Ammon's horn (tissue), 1 donor: ENCODE measurements around the gene MLH3.
A peak's percentile ranks its signal among the peaks of the same experiment; 100 is the strongest.

Experiments
- DNase-seq: peaks from one replicate; pipeline ENCODE4 v3.0.0-alpha.2; 2016; ENCODE audit warnings: low spot score

MLH3 gene

GRCh38 chr14:75066691-75067090, 15.4 kb upstream of the MLH3 start:
- no peak for DNase-seq

- DNase-seq, result no peak
These were observed 12.9 kb upstream of the MLH3 start for GRCh38 chr14:75064205-75064567.

- DNase-seq, result peak; percentile 94
These were observed 12.4 kb upstream of the MLH3 start, which contains the start of gene ACYP1 for GRCh38 chr14:75063491-75064204. Gene ACYP1 (minus strand): TSS chr14:75064024. CDS start chr14:75063553, 471 bp downstream.

- no peak for DNase-seq
These were observed 11.7 kb upstream of the MLH3 start for GRCh38 chr14:75063013-75063412.

GRCh38 chr14:75060420-75060819, 9.2 kb upstream of the MLH3 start:
- DNase-seq, result no peak

GRCh38 chr14:75059642-75060041, 8.4 kb upstream of the MLH3 start:
- no peak for DNase-seq

GRCh38 chr14:75054421-75054820, 3.2 kb upstream of the MLH3 start:
- no peak for DNase-seq

- no peak for DNase-seq
These were observed 2.4 kb upstream of the MLH3 start for GRCh38 chr14:75053396-75054291.

GRCh38 chr14:75051556-75051899, 261 bp upstream of the MLH3 start:
- no peak for DNase-seq

- DNase-seq, result no peak
These were observed 1.5 kb downstream of the MLH3 start for GRCh38 chr14:75049731-75050201.

- peak; percentile 42 for DNase-seq
These were observed 2.1 kb downstream of the MLH3 start for GRCh38 chr14:75049136-75049535.

- DNase-seq, result no peak
These were observed 3.2 kb downstream of the MLH3 start for GRCh38 chr14:75048101-75048500.

- no peak for DNase-seq
These were observed 3.8 kb downstream of the MLH3 start for GRCh38 chr14:75047506-75047905.

- no peak for DNase-seq
These were observed 4.4 kb downstream of the MLH3 start for GRCh38 chr14:75046899-75047298.

- DNase-seq, result no peak
These were observed 5.0 kb downstream of the MLH3 start for GRCh38 chr14:75046275-75046674.

GRCh38 chr14:75044752-75045151, 6.5 kb downstream of the MLH3 start:
- DNase-seq, result no peak

- DNase-seq, result no peak
These were observed 6.9 kb downstream of the MLH3 start for GRCh38 chr14:75044322-75044721.

- no peak for DNase-seq
These were observed 9.2 kb downstream of the MLH3 start for GRCh38 chr14:75042035-75042434.

GRCh38 chr14:75041613-75042012, 9.7 kb downstream of the MLH3 start:
- DNase-seq, result no peak

GRCh38 chr14:75040959-75041358, 10.3 kb downstream of the MLH3 start:
- no peak for DNase-seq

- no peak for DNase-seq
These were observed 10.8 kb downstream of the MLH3 start for GRCh38 chr14:75040507-75040906.

- no peak for DNase-seq
These were observed 18.3 kb downstream of the MLH3 start for GRCh38 chr14:75032939-75033338.

- DNase-seq, result no peak
These were observed 21.1 kb downstream of the MLH3 start for GRCh38 chr14:75030147-75030546.
